Measurements from ENCODE around the gene HCN2. TPM values are rescaled to one million over a fixed set of nuclear protein-coding genes. Genes with fewer than 3 reads are reported as not detected.

The HCN2 gene
- total RNA-seq, 2 donors from 2014 or later: 0.17 to 0.40 TPM

DNA sequence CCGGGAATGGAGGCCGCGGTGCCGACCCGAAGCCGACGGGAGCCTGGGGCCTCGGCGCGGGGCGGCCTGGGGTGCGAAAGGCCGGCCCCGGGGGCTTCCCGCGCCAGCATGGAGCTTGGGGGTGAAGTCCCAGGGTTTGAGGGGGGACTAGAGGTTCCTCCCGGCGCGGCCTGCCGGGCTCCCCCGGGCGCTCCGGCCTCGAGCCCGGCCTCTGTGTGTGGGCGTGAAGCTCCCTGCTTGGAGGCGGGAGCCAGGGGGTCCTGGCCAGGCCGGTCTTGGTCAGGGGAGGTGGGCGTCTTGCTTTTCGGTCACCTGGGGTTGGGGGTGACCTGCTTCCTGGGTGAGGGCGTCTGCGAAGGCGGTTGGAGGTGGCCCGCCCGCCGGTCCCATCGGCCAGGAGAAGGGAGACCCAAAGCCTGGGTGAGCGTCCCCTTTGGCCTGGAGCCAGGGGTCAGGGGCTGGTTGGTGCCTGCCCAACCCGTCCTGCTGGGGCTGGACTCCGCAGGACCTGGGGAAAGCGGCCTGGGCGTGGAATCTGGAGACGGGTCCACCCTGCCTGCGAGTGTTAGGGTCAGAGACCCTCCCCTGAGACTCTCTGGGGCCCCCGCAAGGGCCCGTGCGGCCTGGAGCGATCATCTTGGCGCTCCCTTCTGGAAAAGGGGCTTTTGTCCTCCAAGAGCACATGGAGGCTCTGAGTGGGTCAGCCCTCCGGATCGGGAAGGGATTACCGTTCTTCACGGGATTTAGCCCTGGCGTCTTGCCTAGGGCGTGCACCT lies 16.8 kb upstream of the HCN2 start:
- Histone ChIP-seq H3K4me3 (peak overlapping the region; percentile 99), H3K27ac (peak overlapping the region; percentile 93), H3K27me3 (no peaks in the 10 kb centered on the region), H3K9ac (ENCODE audit: low read depth in 2 of 2, low read length in 2 of 2) (peak overlapping the region; percentile 96 to 98), H3K36me3 (no peaks in the 10 kb centered on the region), H3K4me1 (peaks cover 18% of the 10 kb centered on the region), H3K9me3 (no peaks in the 10 kb centered on the region)
- TF ChIP-seq, protein P1, sequence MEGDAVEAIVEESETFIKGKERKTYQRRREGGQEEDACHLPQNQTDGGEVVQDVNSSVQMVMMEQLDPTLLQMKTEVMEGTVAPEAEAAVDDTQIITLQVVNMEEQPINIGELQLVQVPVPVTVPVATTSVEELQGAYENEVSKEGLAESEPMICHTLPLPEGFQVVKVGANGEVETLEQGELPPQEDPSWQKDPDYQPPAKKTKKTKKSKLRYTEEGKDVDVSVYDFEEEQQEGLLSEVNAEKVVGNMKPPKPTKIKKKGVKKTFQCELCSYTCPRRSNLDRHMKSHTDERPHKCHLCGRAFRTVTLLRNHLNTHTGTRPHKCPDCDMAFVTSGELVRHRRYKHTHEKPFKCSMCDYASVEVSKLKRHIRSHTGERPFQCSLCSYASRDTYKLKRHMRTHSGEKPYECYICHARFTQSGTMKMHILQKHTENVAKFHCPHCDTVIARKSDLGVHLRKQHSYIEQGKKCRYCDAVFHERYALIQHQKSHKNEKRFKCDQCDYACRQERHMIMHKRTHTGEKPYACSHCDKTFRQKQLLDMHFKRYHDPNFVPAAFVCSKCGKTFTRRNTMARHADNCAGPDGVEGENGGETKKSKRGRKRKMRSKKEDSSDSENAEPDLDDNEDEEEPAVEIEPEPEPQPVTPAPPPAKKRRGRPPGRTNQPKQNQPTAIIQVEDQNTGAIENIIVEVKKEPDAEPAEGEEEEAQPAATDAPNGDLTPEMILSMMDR (IDR thresholded peaks at IDR 0.05): no peak
- peak; percentile 60 for DNase-seq
- intact Hi-C loops (cut with DNase I): no loop called here

DNA sequence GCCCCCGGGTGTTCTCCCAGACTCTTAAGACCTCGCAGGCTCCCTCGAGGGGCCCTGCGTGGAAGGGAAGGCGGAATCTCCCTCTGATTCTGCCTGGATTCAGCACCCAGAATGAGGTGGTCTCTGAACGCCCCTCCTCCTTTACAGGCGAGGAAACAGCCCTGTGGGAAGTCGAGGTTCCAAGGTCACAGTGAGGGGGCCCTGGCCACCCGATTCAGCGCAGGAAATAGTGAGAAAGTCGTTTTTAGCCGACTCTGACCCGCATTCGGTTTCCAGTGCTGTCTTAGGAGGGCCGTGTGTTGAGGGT lies 16.2 kb upstream of the HCN2 start:
- TF ChIP-seq, protein P1 (IDR thresholded peaks at IDR 0.05): no peak
- H3K4me1 ChIP-seq: peaks cover 18% of the 10 kb centered on the region
- H3K27ac ChIP-seq: peak overlapping the region; percentile 93

DNA sequence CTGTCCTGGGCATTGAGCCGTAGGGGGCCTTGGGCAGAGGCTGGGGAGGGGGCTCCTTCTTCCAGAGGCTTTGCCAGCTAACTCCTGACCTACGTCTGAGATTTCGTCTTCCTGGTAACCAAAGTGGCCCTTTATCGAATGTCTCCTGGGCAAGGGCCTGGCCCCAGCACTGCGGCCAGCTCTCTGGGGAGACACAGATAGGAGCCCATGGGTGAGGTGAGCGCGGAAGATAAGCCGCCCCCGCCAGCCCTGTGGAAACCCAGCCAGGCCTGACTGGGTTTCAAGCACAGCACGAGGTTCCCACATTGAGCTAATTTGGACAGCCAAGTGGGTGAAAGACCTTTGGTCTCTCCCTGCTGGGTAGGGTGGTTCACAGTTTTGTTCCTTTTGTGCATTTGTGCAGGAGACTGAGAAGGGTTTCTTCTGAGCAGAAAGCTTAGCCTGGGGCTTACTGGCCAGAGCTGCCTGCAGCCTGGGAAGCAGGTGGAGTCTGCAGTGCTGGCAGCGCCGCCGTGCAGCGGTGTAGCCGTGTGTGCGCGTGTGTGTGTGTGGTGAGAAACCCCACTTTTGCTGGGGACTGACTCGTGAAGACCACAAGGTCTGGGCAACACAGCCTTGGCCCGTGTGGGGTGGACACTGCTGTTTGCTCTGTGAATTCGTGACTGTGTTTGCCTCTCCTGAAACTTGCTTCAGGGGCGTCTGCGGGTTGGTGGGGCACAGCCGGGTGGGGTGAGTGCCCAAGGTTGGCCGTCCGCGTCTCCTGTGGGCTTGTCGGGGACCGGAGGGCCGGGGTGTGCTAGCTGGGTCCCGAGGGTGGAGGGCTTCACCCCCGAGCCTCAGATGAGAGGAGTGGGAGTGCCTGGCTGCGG lies 14.8 kb upstream of the HCN2 start:
- Histone ChIP-seq H3K9me3 (no peaks in the 10 kb centered on the region), H3K4me1 (peaks cover 18% of the 10 kb centered on the region), H3K36me3 (no peaks in the 10 kb centered on the region), H3K27me3 (no peaks in the 10 kb centered on the region), H3K4me3 (peak overlapping the region; percentile 99), H3K9ac (ENCODE audit: low read depth in 2 of 2, low read length in 2 of 2) (peak overlapping the region; percentile 40 to 72), H3K27ac (peak overlapping the region; percentile 17)
- intact Hi-C loops (cut with DNase I): no loop called here
- TF ChIP-seq, protein P1 (IDR thresholded peaks at IDR 0.05): no peak
- peak; percentile 36 for DNase-seq

More for the DNA sequence above, 16.2 kb upstream of the HCN2 start:
- H3K4me3 ChIP-seq: peak overlapping the region; percentile 99
- H3K27me3 ChIP-seq: no peaks in the 10 kb centered on the region
- no peaks in the 10 kb centered on the region for H3K36me3 ChIP-seq
- intact Hi-C loops (cut with DNase I): no loop called here
- peak overlapping the region; percentile 96 to 98 for H3K9ac ChIP-seq (ENCODE audit: low read depth in 2 of 2, low read length in 2 of 2)
- H3K9me3 ChIP-seq: no peaks in the 10 kb centered on the region
- DNase-seq: no peak

DNA sequence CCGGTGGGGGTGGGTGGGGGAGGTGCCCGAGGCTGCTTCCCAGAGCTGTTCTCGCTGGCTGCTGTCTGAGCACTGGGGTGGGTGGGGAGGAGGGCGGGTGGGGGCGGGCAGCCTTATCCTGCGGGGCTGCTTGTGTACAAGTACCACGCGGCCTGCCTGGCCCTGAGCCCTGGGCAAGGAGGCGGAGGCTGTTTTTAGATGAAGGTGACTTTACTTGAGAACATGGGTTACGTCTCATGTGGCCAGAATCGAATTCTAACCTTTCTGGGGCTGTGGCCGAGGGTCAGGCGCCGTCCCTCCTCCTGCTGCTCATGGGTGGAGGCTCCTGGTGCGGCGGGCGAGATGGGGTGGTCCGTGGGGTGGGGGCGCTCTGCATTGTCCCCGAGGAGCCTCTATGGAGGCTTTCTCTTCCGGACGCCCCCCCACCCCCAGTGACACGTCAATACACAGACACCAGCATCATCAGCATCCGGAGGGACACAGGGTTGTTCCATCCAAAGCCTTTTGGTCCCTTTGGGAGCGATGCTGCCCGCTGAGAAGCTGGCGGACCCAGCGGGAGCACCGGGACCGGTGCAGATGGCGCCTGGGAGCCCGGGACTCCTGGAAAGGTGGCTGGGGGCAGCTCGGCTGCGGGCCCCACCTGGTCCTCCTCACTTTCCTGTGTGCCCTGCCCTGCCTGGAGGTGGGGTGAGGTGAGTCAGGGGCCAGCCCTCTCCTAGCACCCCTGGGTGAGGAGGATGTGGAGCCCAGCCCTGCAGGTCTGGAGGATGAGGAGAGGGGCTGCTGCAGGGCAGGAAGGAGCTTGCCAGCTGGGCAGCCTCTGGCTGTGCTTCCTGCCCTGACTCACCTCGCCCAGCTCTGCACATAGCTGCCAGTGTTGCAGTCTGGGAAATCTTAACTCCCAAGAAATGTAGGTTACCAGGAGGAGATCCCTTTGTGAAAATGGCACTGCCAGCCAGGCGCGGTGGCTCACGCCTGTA lies 13.9 kb upstream of the HCN2 start:
- no peak overlapping the region for H3K27ac ChIP-seq
- no peaks in the 10 kb centered on the region for H3K27me3 ChIP-seq
- H3K4me1 ChIP-seq: peaks cover 18% of the 10 kb centered on the region
- H3K9ac ChIP-seq (ENCODE audit: low read depth in 2 of 2, low read length in 2 of 2): peak overlapping the region in 1 of 2 donors; percentile 51
- DNase-seq: no peak
- intact Hi-C loops (cut with DNase I): no loop called here
- no peaks in the 10 kb centered on the region for H3K9me3 ChIP-seq
- TF ChIP-seq, protein P1 (IDR thresholded peaks at IDR 0.05): no peak
- H3K4me3 ChIP-seq: peak overlapping the region; percentile 99
- peaks cover 5% of the 10 kb centered on the region for H3K36me3 ChIP-seq

All from colonic mucosa (tissue), 4 donors.